ENCODE data around the gene KSR2. TPM values are rescaled to one million over a fixed set of nuclear protein-coding genes. Genes with fewer than 3 reads are reported as not detected.

The KSR2 gene
- total and polyA plus RNA-seq, 10 of the 15 experiments (the other 5 are each of a cell fraction or from before 2014, with no cell fraction given) = under 0.01 to 1.5 (median 0.01) TPM; not detected in 3

GRCh38 chr12:117766008-117766407 lies 202.8 kb downstream of the KSR2 start:
- no TSS peak for BruUV-seq (replicated peaks)
- ChIA-PET SMC1A (ENCODE audit: uncharacterized antibody, unreplicated experiment) (no interaction called here), RAD21 (ENCODE audit: unreplicated experiment) (no interaction called here), CTCF (interaction anchor here (0.7 kb wide), 1 partner anchor 61 kb away, joined by 3 read pairs; no protein-coding TSS in a partner anchor), POLR2A (no interaction called here)
- H3K27me3 ChIP-seq (replicated peaks in 1 of 2; ENCODE audit: control insufficient read depth in 2 of 2, insufficient read depth in 2 of 2, low read length in 1 of 2) = no peaks in the 10 kb centered on the region; a peak in 1 of 4 replicates
- 0% methylated on average over 2 of the region's 2 CpGs for WGBS (ENCODE audit: insufficient coverage, insufficient replicate concordance, low lambda C conversion rate, missing lambda C conversion rate)
- no peaks in the 10 kb centered on the region for H3K9me3 ChIP-seq (replicated peaks; ENCODE audit: control insufficient read depth, insufficient read depth, low read length)
- no peak overlapping the region for H2AFZ ChIP-seq (ENCODE audit: control insufficient read depth, low read depth, low read length)
- H3K4me1 ChIP-seq (ENCODE audit: control insufficient read depth, insufficient read depth, low read length) = no peaks in the 10 kb centered on the region
- no peak overlapping the region for H3K9ac ChIP-seq (ENCODE audit: control insufficient read depth, insufficient read depth, low read length)
- in situ Hi-C loops (cut with MboI) = no loop called here
- no peaks in the 10 kb centered on the region for H3K36me3 ChIP-seq (ENCODE audit: control insufficient read depth in 2 of 2, insufficient read depth in 2 of 2, low read length in 1 of 2)
- intact Hi-C loops (cut with micrococcal nuclease; ENCODE audit: unreplicated experiment) = no loop called here
- FAIRE-seq = no peak
- DNase-seq (ENCODE audit: low read depth, low spot score) = no peak
- TF ChIP-seq ZBTB33 (IDR thresholded peaks at IDR 0.05) (no peak), HCFC1 (IDR thresholded peaks at IDR 0.05; ENCODE audit: low read length) (no peak), ZBTB40 (IDR thresholded peaks at IDR 0.05; ENCODE audit: borderline replicate concordance) (no peak)
- H3K4me3 ChIP-seq = no peak overlapping the region
- no peak overlapping the region for H3K4me2 ChIP-seq (ENCODE audit: control insufficient read depth, insufficient read depth)
- no peaks in the 10 kb centered on the region for H3K79me2 ChIP-seq (ENCODE audit: control insufficient read depth, insufficient read depth, low read length)
- H4K20me1 ChIP-seq (ENCODE audit: control insufficient read depth, insufficient read depth) = no peaks in the 10 kb centered on the region
- no peak for ATAC-seq
- H3K27ac ChIP-seq (ENCODE audit: control insufficient read depth, insufficient read depth) = no peak overlapping the region

Measured in GM12878 (cell line).